Medulla oblongata (tissue), 1 donor: Measurements from ENCODE around the gene ADGRE2.

Experiments
- DNase-seq: peaks from one replicate; pipeline ENCODE4 v3.0.0-alpha.2; 2015; ENCODE audit errors: extremely low spot score

ADGRE2 gene

DNA sequence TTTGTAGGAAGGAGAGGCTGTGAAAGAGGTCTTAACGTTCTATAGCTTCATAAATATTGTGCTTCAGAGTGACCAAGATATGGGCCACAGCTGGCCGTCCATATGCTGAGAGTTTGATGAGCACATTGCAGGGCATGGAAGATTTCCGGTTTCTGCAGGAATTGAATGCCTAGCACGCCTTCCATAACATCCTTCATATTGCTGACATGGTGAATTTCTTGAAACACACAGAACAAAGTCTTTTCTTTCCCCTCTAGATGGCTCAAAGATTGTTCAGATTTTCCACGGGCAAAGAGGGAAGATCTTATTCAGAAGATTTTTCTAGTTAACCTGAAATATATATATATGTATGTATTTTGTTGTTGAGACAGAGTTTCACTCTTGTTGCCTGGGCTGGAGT, 42.4 kb downstream of the ADGRE2 start:
- DNase-seq, result no peak

GRCh38 chr19:14733574-14733973, 44.8 kb downstream of the ADGRE2 start:
- DNase-seq, result no peak

DNA sequence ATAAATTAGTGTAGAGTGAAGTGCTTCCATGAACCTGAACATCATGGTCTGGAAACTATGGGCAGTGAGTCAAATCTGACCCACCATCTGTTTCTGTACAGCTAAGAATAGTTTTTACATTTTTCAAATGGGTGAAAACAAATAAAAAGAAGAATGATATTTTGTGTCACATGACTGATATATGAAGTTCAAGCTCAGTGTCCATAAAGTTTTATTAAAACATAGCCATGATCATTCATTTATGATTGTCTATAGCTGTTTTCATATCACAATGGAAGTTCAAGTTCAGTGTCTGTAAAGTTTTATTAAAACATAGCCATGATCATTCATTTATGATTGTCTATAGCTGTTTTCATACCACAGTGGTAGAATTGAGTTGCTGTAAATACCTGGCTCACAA, 45.9 kb downstream of the ADGRE2 start:
- DNase-seq, result no peak

- DNase-seq, result no peak
Measured at GRCh38 chr19:14731200-14731599, 47.2 kb downstream of the ADGRE2 start.

- DNase-seq, result no peak
Measured at GRCh38 chr19:14728595-14728994, 49.8 kb downstream of the ADGRE2 start.

- DNase-seq, result no peak
Measured at GRCh38 chr19:14722127-14722526, 56.2 kb downstream of the ADGRE2 start.

DNA sequence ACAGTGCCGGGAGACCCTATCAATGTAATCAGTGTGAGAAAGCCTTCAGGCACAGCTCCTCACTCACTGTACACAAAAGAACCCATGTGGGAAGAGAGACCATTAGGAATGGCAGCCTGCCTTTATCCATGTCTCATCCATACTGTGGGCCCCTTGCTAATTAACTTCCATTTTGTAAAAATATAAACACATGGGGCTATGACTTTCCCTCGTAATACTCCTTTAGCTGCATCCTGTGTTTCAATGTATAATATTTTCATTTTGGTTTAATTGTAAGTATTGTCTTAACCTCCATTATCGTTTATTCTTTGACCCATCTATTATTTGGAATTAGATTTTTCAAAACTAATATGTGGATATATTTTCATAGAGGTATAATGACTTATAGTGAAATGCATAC, 59.2 kb downstream of the ADGRE2 start:
- DNase-seq, result no peak

DNA sequence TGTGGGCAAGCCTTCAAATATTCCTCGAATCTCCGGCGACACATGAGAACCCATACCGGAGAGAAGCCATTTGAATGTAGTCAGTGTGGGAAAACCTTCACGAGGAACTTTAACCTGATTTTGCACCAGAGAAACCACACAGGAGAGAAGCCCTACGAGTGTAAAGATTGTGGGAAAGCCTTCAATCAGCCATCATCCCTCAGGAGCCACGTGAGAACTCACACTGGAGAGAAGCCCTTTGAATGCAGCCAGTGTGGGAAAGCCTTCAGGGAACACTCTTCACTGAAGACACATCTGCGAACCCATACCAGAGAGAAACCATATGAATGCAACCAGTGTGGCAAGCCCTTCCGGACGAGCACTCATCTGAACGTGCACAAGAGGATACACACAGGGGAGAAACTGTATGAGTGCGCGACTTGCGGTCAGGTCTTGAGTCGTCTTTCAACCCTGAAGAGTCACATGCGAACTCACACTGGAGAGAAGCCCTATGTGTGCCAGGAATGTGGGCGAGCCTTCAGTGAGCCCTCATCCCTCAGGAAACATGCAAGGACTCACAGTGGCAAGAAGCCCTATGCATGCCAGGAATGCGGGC, 59.7 kb downstream of the ADGRE2 start:
- no peak for DNase-seq

GRCh38 chr19:14715841-14716240, 62.5 kb downstream of the ADGRE2 start:
- no peak for DNase-seq

GRCh38 chr19:14704450-14704849, 73.9 kb downstream of the ADGRE2 start:
- DNase-seq, result no peak

DNA sequence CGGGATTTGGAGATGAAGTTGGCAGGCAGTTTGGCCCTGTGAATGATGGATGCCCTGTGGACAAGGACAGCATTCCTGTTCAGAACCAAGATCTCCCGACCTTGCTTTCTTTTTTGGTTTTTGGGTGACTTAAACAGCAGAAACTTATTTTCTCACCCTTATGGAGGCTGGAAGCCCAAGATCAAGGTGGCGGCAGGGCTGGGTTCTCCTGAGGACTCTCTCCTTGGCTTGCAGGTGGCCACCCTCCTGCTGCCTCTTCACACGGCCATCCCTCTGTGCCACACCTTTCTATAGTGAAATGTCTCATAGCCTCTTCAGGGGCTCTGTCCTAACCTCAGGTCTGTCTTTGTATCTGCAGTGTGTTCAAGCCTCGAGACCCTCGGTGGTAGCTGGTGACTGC, 74.5 kb downstream of the ADGRE2 start:
- no peak for DNase-seq

DNA sequence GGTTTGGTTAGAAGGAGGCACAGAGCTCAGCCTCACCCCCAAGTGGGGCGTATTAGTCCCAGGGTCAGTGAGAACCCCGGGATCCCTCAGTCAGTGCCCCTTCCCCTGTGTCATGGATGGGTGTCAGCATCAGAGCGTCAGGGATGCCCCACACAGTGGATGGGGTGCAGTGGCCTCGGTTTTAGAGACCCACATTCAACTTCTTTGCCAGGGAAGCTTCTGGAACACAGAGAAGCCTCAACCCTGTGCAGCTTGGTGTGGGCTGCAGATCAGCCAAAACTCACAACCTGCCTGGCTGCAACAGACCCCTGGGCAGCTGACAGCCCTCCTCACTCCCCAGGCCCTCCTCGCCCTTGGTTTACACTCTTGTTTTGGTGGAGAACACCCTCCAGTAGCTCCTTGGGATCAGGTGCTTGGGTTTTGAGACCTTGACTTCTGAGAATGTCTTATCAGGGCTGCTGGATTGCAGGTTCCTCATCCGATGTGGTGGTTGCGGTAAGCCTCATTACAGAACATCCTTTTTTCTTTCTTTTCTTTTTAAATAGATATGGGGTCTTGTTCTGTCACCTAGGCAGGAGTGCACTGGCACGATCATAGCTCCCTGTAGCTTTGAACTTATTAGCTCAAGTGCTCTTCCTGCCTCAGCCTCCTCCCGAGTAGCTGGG, 77.5 kb downstream of the ADGRE2 start:
- DNase-seq, result no peak

- no peak for DNase-seq
Measured at GRCh38 chr19:14699641-14700040, 78.7 kb downstream of the ADGRE2 start.

DNA sequence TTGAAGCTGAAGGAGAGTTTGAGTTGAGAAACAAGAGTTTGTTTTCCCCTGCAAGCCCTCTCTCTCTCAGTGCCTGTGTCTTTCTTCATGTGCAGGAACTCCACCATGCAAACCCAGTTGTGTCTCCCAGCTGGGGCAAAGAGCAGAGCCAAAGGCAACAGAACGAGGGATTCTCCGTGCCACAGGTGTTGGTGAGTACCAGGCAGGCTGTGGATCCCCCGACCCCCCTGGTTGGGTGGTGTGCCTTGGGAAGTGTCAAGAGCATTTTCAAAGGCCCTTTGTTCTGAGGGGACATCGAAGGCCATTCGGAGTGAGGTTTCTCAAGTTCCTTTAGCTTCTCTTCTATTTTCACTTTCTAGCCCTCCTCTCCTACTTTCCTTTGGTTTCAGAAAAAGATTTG, 82.9 kb downstream of the ADGRE2 start:
- DNase-seq, result no peak

DNA sequence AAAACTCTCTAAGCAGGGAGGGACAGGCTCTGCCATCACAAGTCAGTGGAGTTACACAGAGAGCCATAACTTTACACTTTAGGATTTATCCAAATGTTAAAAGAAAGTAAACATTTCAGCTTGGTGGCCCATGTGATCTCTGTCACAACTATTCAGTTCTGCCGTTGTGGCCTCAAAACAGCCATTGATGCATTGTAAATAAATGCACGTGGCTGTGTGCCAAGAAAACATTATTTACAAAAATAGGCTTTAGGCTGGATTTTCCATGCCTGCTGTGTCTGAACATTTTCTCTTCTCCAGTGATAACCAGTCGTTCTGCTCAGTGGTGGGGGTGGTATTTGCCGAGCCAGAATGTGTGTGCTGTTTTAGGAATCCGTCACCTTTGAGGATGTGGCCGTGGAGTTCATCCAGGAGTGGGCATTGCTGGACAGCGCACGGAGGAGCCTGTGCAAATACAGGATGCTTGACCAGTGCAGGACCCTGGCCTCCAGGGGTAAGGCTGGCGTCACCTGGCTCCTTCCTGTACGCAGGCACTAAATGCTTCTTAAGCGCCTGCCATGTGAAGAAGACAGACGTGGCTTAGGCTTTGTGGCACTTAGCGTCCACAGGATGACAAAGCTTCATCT, 83.6 kb downstream of the ADGRE2 start:
- no peak for DNase-seq

- DNase-seq, result peak; percentile 94
Measured at GRCh38 chr19:14689598-14690503, 88.5 kb downstream of the ADGRE2 start, which contains the start of gene ZNF333. TSS of gene ZNF333 (plus strand) at chr19:14690048. CDS start at chr19:14693492, 3,444 bp downstream.

DNA sequence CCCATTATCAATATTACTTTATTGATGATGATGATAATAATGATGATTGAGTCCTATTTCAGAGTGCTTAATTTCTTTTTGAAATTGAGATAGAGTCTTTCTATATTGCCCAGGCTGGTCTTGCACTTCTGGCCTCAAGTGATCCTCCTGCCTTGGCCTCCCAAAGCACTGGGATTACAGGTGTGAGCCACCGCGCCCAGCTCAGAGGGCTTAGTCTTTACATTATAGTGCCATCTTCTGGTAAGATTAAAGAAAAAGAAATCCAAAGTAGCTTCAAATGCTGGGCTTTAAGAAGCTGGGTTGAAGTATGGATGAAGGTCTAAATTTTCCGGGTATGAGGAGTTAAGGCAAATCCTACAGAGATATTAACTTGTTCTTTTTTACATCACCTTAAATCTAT, 91.9 kb downstream of the ADGRE2 start:
- no peak for DNase-seq

- no peak for DNase-seq
Measured at GRCh38 chr19:14683439-14683838, 94.9 kb downstream of the ADGRE2 start.
